Cerebellar cortex (tissue), 1 donor: ENCODE data around the gene ENOX1.

ENCODE experiments used
- DNase-seq: peaks from one replicate; pipeline ENCODE4 v3.0.0-alpha.2; 2015; ENCODE audit warnings: low spot score

The ENOX1 gene

DNA sequence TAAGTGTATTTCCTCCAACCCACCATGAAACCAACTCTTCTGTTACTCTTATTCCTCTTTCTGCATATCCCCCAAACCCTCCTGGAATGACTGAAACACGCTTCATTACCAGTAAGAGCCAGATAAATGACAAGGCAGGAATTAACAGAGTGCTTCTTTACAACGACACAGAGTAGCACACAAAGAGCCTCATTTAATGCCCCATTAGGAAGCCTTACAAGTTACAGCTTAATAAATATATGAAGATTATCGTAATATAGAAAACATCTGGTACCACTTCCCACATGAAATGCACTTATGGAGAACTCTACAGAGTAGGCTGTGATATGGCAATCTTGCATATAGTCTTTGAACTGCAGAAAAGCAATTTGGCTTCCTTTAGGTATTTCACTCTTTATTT lies 116.8 kb downstream of the ENOX1 start:
- DNase-seq = no peak

DNA sequence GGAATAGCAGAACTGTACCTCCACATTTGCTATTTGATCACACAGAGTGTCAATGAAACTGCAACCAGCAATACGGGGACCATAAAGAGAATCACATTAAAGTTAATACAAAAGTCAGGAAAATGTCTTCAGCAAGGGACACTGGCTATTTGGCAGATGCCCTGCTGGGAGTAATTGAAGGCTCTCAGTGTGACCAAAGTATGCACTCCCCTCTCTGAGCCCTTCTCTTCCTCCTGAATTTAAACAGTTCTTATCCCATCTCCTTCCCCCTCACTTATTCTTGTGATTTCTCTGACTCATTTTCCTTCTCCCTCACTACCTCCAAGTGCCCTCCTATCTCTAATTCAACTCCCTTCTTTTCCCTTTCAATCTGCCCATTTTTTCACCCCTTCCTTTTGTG lies 117.7 kb downstream of the ENOX1 start:
- DNase-seq = no peak

GRCh38 chr13:43666403-43666802 lies 120.4 kb downstream of the ENOX1 start:
- DNase-seq = no peak

GRCh38 chr13:43665388-43665787 lies 121.4 kb downstream of the ENOX1 start:
- DNase-seq = no peak

GRCh38 chr13:43664700-43665191 lies 122.0 kb downstream of the ENOX1 start:
- no peak for DNase-seq

- no peak for DNase-seq
Measured at GRCh38 chr13:43663474-43664090, 123.2 kb downstream of the ENOX1 start.

GRCh38 chr13:43662976-43663375 lies 123.8 kb downstream of the ENOX1 start:
- no peak for DNase-seq

DNA sequence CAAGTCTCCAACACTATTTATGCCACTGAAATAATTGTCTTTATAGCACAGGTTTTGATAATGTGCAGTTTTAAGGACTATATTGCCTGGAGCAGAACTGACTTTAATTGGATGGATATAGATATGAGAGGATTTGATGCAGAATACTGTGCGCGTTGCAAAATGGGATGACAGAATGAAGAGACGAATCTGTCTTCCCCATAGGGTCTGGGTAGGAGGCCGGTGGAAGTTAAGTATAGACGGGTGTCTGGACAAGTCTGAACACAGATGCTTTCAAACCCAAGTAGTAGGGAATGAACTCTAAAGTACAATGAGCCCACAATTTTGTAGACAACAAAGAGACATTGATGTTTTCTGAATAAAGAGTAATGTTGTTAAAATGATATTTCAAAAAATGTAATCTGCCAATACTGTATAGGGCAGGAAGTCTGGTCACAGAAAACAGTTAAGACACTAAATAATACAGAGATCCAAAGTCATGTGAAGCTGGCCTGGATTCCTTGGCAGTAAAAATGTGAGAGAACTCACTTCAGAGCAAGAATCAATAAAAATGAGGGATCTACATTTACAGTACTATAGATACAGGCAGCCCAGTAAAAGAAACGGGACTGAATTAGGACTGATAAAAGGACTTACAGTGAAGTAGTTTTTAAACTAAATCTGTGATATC lies 125.5 kb downstream of the ENOX1 start:
- DNase-seq = no peak

GRCh38 chr13:43657485-43657884 lies 129.3 kb downstream of the ENOX1 start:
- no peak for DNase-seq

DNA sequence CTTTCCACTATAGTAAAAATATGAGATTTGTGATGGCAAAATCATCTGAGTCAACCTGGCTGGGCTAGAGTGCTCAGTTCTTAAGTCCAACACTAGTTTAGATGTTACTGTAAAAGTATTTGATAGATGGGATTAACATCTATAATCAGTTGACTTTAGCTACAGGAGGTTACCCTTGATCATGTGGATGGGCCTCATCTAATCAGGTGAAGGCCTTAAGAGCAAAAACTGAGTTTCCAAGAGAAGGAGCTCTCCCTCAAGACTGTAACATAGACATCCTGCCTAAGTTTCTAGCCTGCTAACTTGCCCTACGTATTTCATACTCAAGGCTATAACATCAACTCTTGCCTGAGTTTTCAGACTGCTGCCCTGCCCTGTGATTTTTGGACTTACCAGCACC lies 132.8 kb downstream of the ENOX1 start:
- DNase-seq = no peak

DNA sequence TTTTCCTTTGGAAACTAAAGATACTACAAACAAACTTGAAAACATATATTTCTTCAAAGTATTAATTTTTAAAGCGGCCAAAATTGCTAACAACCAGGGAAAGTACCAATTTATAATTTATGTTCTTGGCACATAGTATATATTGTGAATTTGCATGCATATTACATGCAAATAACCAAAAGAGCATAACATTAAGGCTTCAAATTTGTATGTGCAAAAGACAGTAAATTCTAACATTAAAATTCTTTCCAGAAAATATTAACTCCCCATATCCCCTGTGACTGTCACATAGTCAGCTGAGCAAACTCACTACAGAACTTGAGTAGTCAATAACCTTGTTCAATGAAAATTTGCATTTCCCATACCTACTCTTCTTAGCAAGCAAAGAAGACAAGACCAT lies 133.4 kb downstream of the ENOX1 start:
- DNase-seq = no peak

DNA sequence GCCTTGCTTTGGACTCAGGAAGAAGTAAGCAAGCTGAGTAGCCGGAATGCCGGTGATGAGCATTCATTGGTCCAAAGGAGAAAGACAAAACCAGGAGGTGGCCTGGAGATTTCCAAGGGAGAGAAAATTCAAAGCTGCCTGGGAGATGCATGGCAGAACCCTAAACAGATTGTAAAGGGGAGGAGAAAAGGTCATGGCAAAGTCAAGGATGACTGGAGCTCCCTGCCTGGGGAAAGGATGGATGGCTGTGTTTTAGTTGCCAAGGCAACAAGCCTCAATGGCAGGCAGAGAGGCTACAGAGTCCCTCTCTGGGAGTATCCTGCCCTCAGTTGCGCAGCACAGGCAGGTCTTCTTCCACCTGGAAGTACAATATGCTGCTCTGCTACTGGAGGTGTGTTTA lies 134.0 kb downstream of the ENOX1 start:
- no peak for DNase-seq

DNA sequence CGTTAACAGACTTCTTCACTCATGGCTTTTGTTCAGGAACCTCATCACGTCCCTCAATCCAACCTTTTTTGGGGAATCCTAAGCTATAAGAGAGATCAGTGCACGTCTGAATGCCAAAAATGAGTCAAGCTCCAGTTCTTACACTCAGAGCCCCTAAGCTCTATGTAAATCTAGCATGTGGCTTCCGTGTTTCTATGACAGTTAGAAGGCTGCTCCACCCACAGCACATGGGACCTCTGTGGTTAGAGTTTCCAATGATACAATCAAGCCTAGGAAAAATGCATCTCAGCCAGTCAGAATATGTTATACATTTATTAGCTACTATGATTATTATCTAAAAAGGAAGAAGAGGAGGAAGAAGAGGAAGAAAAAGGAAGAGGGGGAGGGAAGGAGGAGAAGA lies 135.9 kb downstream of the ENOX1 start:
- DNase-seq = no peak

GRCh38 chr13:43648733-43649132 lies 138.0 kb downstream of the ENOX1 start:
- no peak for DNase-seq

DNA sequence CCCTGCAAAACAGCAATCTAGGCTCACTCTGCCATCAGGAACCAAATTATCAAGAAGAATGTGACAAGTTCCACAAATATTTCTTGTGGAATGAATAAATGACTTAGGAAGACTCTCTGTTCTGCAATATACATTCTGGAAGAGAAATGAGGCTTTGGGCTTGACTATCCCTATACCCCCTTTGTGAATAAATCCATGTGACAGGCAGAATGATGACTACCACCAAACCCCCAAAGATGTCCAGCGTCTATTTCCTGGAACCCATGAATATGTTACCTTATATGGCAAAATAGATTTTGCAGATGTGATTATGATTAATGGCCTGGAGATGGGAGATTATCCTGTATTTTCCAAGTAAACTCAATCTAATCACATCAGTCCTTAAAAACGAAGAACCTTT lies 139.3 kb downstream of the ENOX1 start:
- no peak for DNase-seq

DNA sequence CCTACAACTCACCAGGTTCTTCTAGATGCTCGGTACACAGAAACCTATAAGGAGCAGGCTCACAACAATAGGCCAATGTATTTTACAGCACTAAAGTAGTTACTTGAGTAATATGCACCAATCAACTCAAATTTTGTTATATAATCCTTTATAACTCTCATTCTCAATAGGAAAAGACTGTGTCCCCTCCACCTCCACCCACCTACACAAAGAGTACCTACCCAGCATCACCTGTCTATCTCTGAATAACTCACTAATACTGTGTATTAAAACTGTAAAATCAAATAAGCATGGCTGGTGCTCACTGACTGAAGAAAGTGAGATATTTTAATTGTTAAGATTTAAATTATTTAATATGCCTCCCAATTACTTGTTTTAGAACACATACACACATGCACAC lies 146.3 kb downstream of the ENOX1 start:
- DNase-seq = no peak

- DNase-seq = no peak
Measured at GRCh38 chr13:43631106-43631505, 155.7 kb downstream of the ENOX1 start.

GRCh38 chr13:43629691-43630480 lies 156.9 kb downstream of the ENOX1 start:
- DNase-seq = no peak

DNA sequence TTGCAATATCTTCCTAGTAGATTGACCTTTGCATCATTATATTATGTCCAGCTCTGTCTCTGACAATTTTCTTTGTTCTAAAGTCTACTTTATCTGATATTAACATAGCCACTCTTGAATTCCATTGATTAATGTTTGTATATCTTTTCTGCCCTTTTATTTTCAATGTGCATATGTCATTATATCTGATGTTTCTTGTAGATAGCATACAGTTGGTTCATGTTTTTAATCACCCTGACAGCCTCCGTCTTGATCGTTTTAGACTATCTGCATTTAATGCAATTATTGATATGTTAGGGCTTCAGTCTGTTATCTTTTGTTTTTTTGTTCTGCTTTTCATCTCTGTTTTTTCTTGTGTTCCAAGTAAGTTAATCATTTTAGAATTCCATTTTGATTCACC lies 159.8 kb downstream of the ENOX1 start:
- DNase-seq = no peak

GRCh38 chr13:43614063-43614462 lies 172.7 kb downstream of the ENOX1 start:
- DNase-seq = no peak

DNA sequence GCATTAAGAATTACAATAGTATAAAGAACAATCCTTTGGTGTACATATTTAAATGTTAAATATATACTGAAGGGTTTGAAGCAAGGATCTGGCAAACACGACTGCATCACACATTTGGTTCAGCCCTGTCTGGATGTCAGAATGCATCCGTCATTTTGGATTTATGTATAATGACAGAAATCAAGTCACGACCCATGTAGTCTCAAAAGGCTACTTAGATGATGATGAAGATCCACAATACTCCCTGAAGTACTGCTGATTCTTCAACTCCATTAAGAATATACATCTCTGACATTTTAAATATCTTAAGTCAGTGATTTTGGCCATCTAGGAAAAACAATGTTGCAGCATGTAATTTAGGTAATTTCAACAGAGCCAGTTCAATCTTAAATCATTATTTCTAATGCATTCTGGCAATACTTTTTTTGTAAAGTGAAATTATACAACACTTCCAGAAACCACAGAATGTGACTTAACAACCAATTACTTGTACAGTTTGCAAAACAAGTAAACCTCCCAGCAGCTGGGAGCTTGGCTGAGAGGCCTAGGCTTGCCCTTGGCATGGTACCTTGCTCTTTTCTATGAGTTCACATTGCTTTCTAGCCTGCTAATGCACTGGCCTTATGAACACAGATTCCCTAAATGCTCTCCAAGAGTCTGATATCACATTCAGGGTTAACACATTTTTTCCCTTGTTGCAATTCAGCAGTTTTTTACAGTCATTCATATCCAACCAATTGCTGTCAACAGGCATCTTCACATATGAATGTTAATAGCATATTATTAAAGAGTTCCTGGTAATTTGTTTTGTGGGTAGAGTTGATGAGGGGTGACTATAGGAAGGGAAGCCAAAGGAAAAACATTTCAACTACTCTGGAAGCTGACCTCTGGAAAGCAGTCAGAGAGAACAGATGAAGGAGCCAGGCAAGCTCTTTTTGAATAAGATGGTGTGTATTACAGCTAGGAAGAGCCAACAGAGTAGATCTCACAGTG lies 175.2 kb downstream of the ENOX1 start:
- no peak for DNase-seq
